Measurements from ENCODE around the gene CAMK2G.

CAMK2G gene

GRCh38 chr10:73867871-73868631 is 6.3 kb downstream of the CAMK2G start:
- TF ChIP-seq TCF12 (IDR thresholded peaks at IDR 0.05; ENCODE audit: low read depth), result no peak
- TF ChIP-seq TEAD4 (IDR thresholded peaks at IDR 0.05), result no peak
- no peak for TF ChIP-seq TAF1 (IDR thresholded peaks at IDR 0.05; ENCODE audit: low read depth)
- TF ChIP-seq YY1 (IDR thresholded peaks at IDR 0.05; ENCODE audit: low read depth), result no peak
- TF ChIP-seq RAD21 (IDR thresholded peaks at IDR 0.05; ENCODE audit: low read depth), result no peak
- no peak for TF ChIP-seq FOXM1 (IDR thresholded peaks at IDR 0.05; ENCODE audit: borderline replicate concordance, low read depth)
- no peak for TF ChIP-seq MAX (IDR thresholded peaks at IDR 0.05)
- TF ChIP-seq CREB1 (IDR thresholded peaks at IDR 0.05; ENCODE audit: low read depth), result no peak
- TF ChIP-seq NFIC (IDR thresholded peaks at IDR 0.05), result no peak
- no peak for TF ChIP-seq ZBTB7A (IDR thresholded peaks at IDR 0.05; ENCODE audit: low read depth)
- no peak for TF ChIP-seq EGR1 (IDR thresholded peaks at IDR 0.05)
- TF ChIP-seq REST (IDR thresholded peaks at IDR 0.05; ENCODE audit: low read depth), result no peak
- TF ChIP-seq EP300 (IDR thresholded peaks at IDR 0.05; ENCODE audit: borderline replicate concordance), result no peak

- TF ChIP-seq EGR1 (IDR thresholded peaks at IDR 0.05) (no peak), RAD21 (IDR thresholded peaks at IDR 0.05; ENCODE audit: low read depth) (no peak), NFIC (IDR thresholded peaks at IDR 0.05) (no peak), TAF1 (IDR thresholded peaks at IDR 0.05; ENCODE audit: low read depth) (no peak), TCF12 (IDR thresholded peaks at IDR 0.05; ENCODE audit: low read depth) (no peak), USF1 (IDR thresholded peaks at IDR 0.05) (no peak), CREB1 (IDR thresholded peaks at IDR 0.05; ENCODE audit: low read depth) (no peak), CEBPB (IDR thresholded peaks at IDR 0.05) (no peak), ZBTB7A (IDR thresholded peaks at IDR 0.05; ENCODE audit: low read depth) (no peak), YY1 (IDR thresholded peaks at IDR 0.05; ENCODE audit: low read depth) (no peak), MAX (IDR thresholded peaks at IDR 0.05) (no peak)
Measured at GRCh38 chr10:73867126-73867807, 7.1 kb downstream of the CAMK2G start.

GRCh38 chr10:73866621-73867020 is 7.7 kb downstream of the CAMK2G start:
- no peak for TF ChIP-seq EGR1 (IDR thresholded peaks at IDR 0.05)
- no peak for TF ChIP-seq EP300 (IDR thresholded peaks at IDR 0.05; ENCODE audit: borderline replicate concordance)
- no peak for TF ChIP-seq MAX (IDR thresholded peaks at IDR 0.05)
- no peak for TF ChIP-seq RAD21 (IDR thresholded peaks at IDR 0.05; ENCODE audit: low read depth)
- no peak for TF ChIP-seq TCF12 (IDR thresholded peaks at IDR 0.05; ENCODE audit: low read depth)
- no peak for TF ChIP-seq CEBPB (IDR thresholded peaks at IDR 0.05)
- TF ChIP-seq TEAD4 (IDR thresholded peaks at IDR 0.05), result no peak
- no peak for TF ChIP-seq USF1 (IDR thresholded peaks at IDR 0.05)

GRCh38 chr10:73865459-73866442 is 8.6 kb downstream of the CAMK2G start:
- TF ChIP-seq USF1 (IDR thresholded peaks at IDR 0.05) (no peak), TEAD4 (IDR thresholded peaks at IDR 0.05) (no peak), CREB1 (IDR thresholded peaks at IDR 0.05; ENCODE audit: low read depth) (no peak), REST (IDR thresholded peaks at IDR 0.05; ENCODE audit: low read depth) (no peak), FOXM1 (IDR thresholded peaks at IDR 0.05; ENCODE audit: borderline replicate concordance, low read depth) (no peak), RAD21 (IDR thresholded peaks at IDR 0.05; ENCODE audit: low read depth) (no peak), TAF1 (IDR thresholded peaks at IDR 0.05; ENCODE audit: low read depth) (no peak), NFIC (IDR thresholded peaks at IDR 0.05) (no peak), ZBTB7A (IDR thresholded peaks at IDR 0.05; ENCODE audit: low read depth) (no peak), YY1 (IDR thresholded peaks at IDR 0.05; ENCODE audit: low read depth) (no peak), EGR1 (IDR thresholded peaks at IDR 0.05) (no peak), EP300 (IDR thresholded peaks at IDR 0.05; ENCODE audit: borderline replicate concordance) (no peak), CEBPB (IDR thresholded peaks at IDR 0.05) (no peak), TCF12 (IDR thresholded peaks at IDR 0.05; ENCODE audit: low read depth) (no peak), MAX (IDR thresholded peaks at IDR 0.05) (no peak)
